Colonic mucosa (tissue), 4 donors: ENCODE measurements around the gene NUDT1. TPM values are rescaled to one million over a fixed set of nuclear protein-coding genes. Genes with fewer than 3 reads are reported as not detected.

Source experiments
- DNase-seq: peaks from one replicate; pipeline ENCODE4 v3.0.0-alpha.2; 2020
- H3K27ac ChIP-seq: fragments of 200-600 bp; one replicate; pipeline ENCODE4 v1.8.0; 2021
- H3K27me3 ChIP-seq: fragments of 200-600 bp; one replicate; pipeline ENCODE4 v1.8.0; 2021
- H3K36me3 ChIP-seq: fragments of 200-600 bp; one replicate; pipeline ENCODE4 v1.8.0; 2021
- H3K4me1 ChIP-seq: fragments of 200-600 bp; one replicate; pipeline ENCODE4 v1.8.0; 2021; ENCODE audit warnings: mild to moderate bottlenecking
- H3K4me3 ChIP-seq: fragments of 200-600 bp; one replicate; pipeline ENCODE4 v1.8.0; 2021
- H3K9ac ChIP-seq, 2 donors: one replicate each; pipeline ENCODE4 v1.7.0; 2013; ENCODE audit warnings: control low read depth in 2 of 2, low read depth in 2 of 2, low read length in 2 of 2
- H3K9me3 ChIP-seq: fragments of 200-600 bp; one replicate; pipeline ENCODE4 v1.8.0; 2021
- intact Hi-C: fragments of 100-400 bp; cut with DNase I; formaldehyde crosslinking; loops from one replicate; pipeline ENCODE4 v1.14.1; 2022
- total RNA-seq, 2 donors: library from RNA; stranded (reverse); fragmentation: NEBNext Ultra II Directional in 1 of 2; extraction: Animal tissue kit (Norgen Biotek cat#: 25700) in 1 of 2; gene quantifications; one replicate each; pipeline ENCODE4 v1.2.1, GENCODE V29; 2021
- TF ChIP-seq, protein P1 (sequence below): fragments of 200-600 bp; IDR thresholded peaks from one replicate; pipeline ENCODE4 v1.8.0; 2022; ENCODE audit warnings: antibody characterized with exemption, mild to moderate bottlenecking
- donor health status: healthy.
- donor health status: DM: no; HTN: no; CAD: no.
- donor health status: DM: no; HTN: no; CAD: no.

NUDT1 gene
- total RNA-seq, 2 donors from 2014 or later = 15.0 to 51.6 TPM

DNA sequence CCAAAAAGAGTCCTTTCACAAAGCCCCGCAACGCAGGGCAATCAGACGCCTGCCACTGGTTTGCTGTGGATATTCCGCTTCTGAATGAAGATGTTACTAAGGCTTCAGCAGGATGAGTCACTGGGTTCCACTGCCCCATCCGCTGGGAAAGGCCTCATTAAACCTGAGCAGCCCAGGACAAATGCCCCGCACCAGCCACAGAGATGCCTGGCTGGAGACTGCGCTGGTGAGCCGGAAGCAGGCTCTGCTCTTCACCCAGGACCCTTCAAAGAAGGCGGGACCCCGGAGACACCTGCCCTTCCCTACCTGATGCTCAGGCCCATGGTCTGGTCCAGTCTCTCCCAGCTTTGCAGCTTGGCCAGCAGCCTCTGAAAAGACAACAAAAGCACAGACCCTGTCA is 29.1 kb upstream of the NUDT1 start:
- no peak overlapping the region for H3K27ac ChIP-seq
- DNase-seq = no peak
- intact Hi-C loops = no loop called here

DNA sequence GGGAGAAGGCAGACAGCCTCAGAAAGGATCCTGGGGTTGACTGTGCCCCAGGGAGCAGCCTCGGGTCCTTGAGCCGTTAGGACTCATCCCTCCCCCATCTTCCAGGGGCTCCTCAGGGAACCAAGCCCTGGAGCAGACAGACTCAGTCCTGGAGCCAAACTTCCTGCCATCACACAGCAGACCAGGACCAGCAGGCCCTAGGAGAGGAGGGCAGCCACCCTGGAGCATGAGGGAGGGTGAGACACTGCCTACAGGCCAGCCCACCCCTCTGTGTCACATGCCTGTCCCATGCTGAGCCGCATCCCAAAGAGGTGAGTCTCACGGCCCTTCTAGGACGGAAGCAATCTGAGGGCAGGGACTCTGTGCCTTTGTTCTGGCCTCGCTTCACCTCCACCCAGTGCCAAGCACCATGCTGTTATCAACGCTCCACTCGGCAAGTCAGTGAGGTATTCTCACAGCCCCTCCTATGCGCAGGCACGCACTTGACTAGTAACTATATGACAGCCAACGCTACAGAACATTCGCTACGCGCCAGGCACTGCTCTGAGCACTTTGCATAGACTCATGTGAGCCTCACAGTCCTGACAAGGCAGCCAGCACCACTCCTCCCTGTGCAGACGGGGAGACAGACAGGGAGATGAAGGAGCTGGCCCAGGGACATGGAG is 28.3 kb upstream of the NUDT1 start:
- H3K9me3 ChIP-seq = no peaks in the 10 kb centered on the region

More for the DNA sequence above, 29.1 kb upstream of the NUDT1 start:
- no peaks in the 10 kb centered on the region for H3K9me3 ChIP-seq
- H3K27me3 ChIP-seq = no peaks in the 10 kb centered on the region
- TF ChIP-seq, protein P1, sequence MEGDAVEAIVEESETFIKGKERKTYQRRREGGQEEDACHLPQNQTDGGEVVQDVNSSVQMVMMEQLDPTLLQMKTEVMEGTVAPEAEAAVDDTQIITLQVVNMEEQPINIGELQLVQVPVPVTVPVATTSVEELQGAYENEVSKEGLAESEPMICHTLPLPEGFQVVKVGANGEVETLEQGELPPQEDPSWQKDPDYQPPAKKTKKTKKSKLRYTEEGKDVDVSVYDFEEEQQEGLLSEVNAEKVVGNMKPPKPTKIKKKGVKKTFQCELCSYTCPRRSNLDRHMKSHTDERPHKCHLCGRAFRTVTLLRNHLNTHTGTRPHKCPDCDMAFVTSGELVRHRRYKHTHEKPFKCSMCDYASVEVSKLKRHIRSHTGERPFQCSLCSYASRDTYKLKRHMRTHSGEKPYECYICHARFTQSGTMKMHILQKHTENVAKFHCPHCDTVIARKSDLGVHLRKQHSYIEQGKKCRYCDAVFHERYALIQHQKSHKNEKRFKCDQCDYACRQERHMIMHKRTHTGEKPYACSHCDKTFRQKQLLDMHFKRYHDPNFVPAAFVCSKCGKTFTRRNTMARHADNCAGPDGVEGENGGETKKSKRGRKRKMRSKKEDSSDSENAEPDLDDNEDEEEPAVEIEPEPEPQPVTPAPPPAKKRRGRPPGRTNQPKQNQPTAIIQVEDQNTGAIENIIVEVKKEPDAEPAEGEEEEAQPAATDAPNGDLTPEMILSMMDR = no peak
- no peaks in the 10 kb centered on the region for H3K36me3 ChIP-seq
- H3K4me3 ChIP-seq = no peak overlapping the region
- H3K4me1 ChIP-seq = no peaks in the 10 kb centered on the region
- H3K9ac ChIP-seq = no peak overlapping the region

DNA sequence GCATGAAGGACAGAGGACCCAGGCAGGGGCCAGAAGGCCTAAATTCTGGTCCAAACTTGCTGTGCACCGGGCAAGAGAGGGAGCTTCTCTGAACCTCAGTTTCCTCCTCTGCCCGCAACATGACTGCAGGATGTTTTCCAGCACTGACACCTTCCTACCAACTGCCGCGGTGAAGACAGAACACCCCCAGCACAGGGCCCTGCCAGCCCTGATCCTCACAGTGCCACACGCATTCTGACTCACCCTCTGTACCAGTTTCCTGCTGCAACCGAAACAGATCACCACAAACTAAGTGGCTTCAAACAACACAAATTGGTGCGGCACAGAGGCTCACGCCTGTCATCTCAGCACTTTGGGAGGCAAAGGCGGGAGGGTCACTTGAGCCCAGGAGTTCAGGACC is 27.4 kb upstream of the NUDT1 start:
- H3K9me3 ChIP-seq = no peaks in the 10 kb centered on the region
- H3K9ac ChIP-seq = no peak overlapping the region
- H3K4me1 ChIP-seq = no peaks in the 10 kb centered on the region
- no peak overlapping the region for H3K27ac ChIP-seq
- no peaks in the 10 kb centered on the region for H3K27me3 ChIP-seq
- intact Hi-C loops = no loop called here
- no peaks in the 10 kb centered on the region for H3K36me3 ChIP-seq
- H3K4me3 ChIP-seq = no peak overlapping the region
- TF ChIP-seq, protein P1 = no peak
- no peak for DNase-seq

More for the DNA sequence above, 28.3 kb upstream of the NUDT1 start:
- no peaks in the 10 kb centered on the region for H3K4me1 ChIP-seq
- no peaks in the 10 kb centered on the region for H3K27me3 ChIP-seq
- DNase-seq = no peak
- H3K36me3 ChIP-seq = no peaks in the 10 kb centered on the region
- no peak overlapping the region for H3K9ac ChIP-seq
- TF ChIP-seq, protein P1 = no peak
- H3K4me3 ChIP-seq = no peak overlapping the region
- no peak overlapping the region for H3K27ac ChIP-seq
- intact Hi-C loops = no loop called here

DNA sequence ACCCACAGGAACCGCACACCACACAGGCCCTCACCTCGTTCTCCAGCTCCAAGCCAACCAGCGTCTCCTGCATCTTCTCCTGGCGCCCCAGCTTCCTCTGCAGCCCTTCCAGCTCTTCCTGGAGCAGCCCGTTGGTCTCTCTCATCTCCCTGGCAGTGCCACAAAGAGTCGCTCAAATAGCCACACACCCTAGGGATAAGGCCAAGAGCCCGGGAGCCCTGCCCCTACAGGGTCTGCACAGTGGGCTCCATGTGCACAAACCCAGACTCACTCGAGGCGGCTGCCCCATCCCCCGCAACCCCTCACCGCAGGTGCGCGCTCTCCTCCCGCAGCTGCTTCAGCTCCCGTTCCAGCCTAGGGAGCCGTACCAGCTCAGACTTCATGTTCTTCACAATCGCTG is 26.2 kb upstream of the NUDT1 start:
- intact Hi-C loops = no loop called here
- DNase-seq = no peak
- H3K27ac ChIP-seq = no peak overlapping the region
- no peak overlapping the region for H3K9ac ChIP-seq
- H3K4me3 ChIP-seq = no peak overlapping the region
- TF ChIP-seq, protein P1 = no peak
- H3K27me3 ChIP-seq = no peaks in the 10 kb centered on the region
- H3K9me3 ChIP-seq = no peaks in the 10 kb centered on the region
- H3K36me3 ChIP-seq = no peaks in the 10 kb centered on the region
- H3K4me1 ChIP-seq = no peaks in the 10 kb centered on the region

DNA sequence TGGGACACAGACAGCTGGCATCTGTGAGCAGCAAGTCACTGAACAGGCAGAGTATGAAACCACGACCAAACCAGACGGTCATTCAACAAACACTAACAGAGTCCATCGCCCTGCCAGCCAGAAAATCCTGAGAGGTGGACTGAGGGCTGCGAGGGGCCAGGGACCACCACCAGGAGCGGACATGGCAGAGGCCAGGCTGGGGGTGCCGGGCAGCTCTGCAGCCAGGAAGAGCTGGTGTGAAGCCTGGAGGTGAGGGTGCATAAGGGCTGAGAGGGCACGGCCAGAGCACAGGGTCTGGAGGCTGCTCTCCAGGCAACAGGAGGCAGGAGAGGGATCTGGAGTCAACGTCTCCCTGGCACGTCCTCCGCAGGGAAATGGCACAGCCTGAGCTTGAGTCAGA is 24.8 kb upstream of the NUDT1 start:
- no peaks in the 10 kb centered on the region for H3K4me1 ChIP-seq
- H3K9ac ChIP-seq = no peak overlapping the region
- no peaks in the 10 kb centered on the region for H3K9me3 ChIP-seq
- H3K27me3 ChIP-seq = no peaks in the 10 kb centered on the region
- no peak overlapping the region for H3K27ac ChIP-seq
- no peak overlapping the region for H3K4me3 ChIP-seq
- intact Hi-C loops = no loop called here
- no peaks in the 10 kb centered on the region for H3K36me3 ChIP-seq
- DNase-seq = no peak
- TF ChIP-seq, protein P1 = no peak
